Measurements from ENCODE around the gene NAALADL2.

- TF ChIP-seq CTCF (IDR thresholded peaks at IDR 0.05) (no peak), POLR2A (IDR thresholded peaks at IDR 0.05) (no peak)
Measured at GRCh38 chr3:175274474-175275218, 415.5 kb downstream of the NAALADL2 start.
